Fibroblast of the aortic adventitia (primary cell): Measurements from ENCODE around the gene SPX. TPM values are rescaled to one million over a fixed set of nuclear protein-coding genes. Genes with fewer than 3 reads are reported as not detected.

Experiments
- DNase-seq: peaks from one replicate; pipeline ENCODE4 v3.0.0-alpha.2; 2010; ENCODE audit warnings: low read depth
- H3K4me3 ChIP-seq: 2 replicates; pipeline ENCODE4 v1.5.1; 2011; ENCODE audit warnings: low read depth, mild to moderate bottlenecking, control low read depth, low read length, moderate library complexity
- total RNA-seq: library from RNA; depleted of rRNA; stranded (reverse); fragments of >200 nt; gene quantifications from 2 replicates; pipeline ENCODE4 v1.2.3, GENCODE V29; 2012; ENCODE audit warnings: low replicate concordance
- TF ChIP-seq, protein P1 (sequence below): IDR thresholded peaks from 2 replicates; pipeline ENCODE4 v1.5.1; 2011; ENCODE audit warnings: mild to moderate bottlenecking, low read length, control low read depth, inconsistent platforms; ENCODE audit not compliant: insufficient read depth

Gene SPX
- total RNA-seq, 1 donor: 0.54 TPM

DNA sequence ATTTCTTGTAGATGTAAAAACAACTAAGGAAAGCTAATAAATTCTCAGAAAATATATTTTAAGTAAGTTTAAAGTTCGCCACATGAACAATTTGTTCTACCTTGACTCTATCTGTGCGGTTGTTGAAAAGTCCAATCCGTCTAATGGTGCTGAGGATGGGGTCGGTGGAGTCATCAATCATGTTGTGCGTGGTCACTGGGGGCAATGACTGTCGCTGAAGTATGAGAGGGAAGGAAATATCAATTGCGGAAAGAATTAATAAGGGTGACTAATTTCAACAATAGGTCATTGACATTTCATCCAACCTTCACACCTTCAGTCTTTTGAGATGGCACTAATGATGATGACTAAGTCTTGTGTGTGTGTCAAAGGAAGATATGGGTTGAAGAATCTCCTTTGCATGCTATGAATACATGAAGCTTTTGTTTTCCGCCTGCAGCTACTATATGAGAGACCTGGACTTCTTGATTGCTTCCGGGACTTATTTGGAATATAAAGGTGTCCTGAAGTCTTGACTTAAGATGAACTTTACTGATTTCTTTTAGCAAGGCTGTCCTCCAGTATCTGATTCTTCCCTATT is 32.1 kb downstream of the SPX start:
- H3K4me3 ChIP-seq: no peak overlapping the region
- TF ChIP-seq, protein P1, sequence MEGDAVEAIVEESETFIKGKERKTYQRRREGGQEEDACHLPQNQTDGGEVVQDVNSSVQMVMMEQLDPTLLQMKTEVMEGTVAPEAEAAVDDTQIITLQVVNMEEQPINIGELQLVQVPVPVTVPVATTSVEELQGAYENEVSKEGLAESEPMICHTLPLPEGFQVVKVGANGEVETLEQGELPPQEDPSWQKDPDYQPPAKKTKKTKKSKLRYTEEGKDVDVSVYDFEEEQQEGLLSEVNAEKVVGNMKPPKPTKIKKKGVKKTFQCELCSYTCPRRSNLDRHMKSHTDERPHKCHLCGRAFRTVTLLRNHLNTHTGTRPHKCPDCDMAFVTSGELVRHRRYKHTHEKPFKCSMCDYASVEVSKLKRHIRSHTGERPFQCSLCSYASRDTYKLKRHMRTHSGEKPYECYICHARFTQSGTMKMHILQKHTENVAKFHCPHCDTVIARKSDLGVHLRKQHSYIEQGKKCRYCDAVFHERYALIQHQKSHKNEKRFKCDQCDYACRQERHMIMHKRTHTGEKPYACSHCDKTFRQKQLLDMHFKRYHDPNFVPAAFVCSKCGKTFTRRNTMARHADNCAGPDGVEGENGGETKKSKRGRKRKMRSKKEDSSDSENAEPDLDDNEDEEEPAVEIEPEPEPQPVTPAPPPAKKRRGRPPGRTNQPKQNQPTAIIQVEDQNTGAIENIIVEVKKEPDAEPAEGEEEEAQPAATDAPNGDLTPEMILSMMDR: no peak
- no peak for DNase-seq

DNA sequence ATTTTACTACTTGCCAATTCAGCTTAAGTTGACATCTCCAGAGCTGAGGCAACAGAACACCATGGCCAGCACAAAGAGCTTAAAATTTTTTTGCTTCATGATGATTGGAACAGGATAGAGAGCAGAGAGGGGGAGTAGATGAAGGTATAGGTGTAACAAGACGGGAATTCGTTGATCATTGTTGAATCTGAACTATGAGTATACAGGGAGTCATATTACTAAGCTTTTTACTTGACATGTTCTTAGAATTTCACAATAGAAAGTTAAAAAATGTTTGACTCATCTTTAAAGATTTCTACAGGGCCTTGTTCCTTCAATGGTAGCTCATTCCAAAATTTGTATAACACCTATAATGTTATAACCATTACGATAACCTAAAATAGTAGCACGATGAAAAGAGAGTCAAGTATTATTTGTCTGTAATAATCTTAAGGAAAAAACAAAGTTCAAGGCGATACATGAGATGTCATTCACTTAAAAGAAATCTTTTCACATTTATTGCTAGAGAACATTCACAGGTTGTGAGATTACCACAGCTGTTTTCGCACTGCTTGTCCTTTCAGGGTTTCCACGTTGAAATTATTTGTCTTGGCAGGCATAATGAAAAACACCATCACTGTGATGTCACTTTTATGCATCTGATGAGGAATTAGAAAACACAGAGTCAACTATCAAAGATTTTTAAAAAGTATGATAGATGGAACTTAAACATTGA is 33.9 kb downstream of the SPX start:
- DNase-seq: peak; percentile 49

DNA sequence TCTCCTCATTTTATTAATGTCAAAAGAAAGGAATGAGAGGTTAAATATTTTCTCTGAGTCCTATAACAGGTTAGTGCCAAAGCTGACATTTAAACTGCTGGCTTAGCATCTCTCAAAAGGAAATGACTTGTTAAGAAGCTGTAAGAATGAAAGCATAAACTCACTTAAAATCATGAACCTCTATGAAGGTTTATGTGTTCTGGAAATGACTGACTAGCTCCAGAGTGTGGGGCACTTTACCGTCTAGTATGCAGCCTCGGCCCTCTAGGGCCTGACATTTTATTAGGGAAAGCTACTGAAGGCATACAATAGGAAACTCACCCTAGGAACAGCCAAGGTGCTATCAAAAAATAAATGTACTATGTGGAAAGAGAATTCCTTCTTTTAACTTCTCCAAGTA is 35.1 kb downstream of the SPX start:
- no peak for DNase-seq
- no peak overlapping the region for H3K4me3 ChIP-seq
- TF ChIP-seq, protein P1: no peak

More for the DNA sequence above, 33.9 kb downstream of the SPX start:
- no peak overlapping the region for H3K4me3 ChIP-seq
- TF ChIP-seq, protein P1: no peak

GRCh38 chr12:21562859-21563258 is 36.8 kb downstream of the SPX start:
- TF ChIP-seq, protein P1: no peak
- DNase-seq: no peak
- no peak overlapping the region for H3K4me3 ChIP-seq

DNA sequence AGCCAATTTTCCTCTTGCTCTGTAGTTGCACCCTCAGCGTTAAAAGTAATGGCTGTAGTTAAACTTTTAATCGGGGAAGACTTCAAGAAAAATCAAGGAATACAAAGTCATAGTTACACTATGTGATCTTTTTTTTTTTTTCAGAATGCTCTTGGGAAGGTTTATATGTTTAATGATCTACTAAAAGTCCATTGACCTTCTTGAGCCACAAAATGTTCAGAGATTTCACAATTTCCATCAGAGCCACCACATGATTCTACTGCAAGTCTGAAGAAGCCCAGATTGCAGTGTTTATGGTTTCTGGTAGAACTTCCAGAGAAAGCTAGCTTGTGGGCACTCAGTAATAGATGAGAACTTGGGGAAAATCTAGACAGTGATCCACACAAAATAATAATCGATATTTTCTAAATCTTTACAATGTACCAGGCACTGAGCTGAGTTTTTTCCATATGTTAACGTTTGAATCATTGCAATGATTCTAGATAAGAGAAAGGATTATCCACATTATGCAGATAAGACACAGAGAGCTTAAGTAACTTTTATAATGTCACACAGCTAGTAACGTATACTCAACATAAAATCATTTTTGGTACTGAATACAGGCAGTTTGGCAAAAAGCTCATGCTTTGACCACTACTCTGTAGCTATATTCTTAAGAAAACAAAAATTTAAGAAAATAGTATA is 40.3 kb downstream of the SPX start:
- TF ChIP-seq, protein P1: no peak
- DNase-seq: no peak
- H3K4me3 ChIP-seq: no peak overlapping the region

DNA sequence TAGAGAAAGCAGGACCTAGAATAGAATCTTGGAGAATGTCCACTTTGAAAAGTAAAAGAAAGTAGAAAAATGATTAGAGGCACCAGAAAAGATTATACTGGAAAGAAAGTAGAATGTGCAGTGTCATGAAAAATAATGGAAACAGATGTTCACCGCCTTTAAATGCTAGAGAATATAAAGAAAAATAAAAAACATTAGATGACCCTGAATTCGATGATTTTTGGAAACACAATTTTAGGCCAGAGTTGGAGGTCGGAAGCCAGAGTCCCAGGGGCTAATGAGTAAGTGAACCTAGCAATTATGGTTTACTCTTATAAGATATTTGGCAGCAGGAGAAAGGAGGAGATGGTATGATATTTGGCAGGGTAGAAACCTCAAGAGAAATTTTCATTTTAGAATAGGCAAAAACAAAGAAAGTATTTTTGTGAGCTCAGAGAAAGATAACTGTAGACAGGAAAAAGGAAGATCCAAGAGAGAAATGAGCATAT is 40.9 kb downstream of the SPX start:
- DNase-seq: no peak
- TF ChIP-seq, protein P1: no peak

More for the DNA sequence above, 40.9 kb downstream of the SPX start:
- H3K4me3 ChIP-seq: no peak overlapping the region
